GM12801 (cell line): ENCODE results near the gene NEFH.

Experiments
- TF ChIP-seq, protein P1 (sequence below): IDR thresholded peaks from one replicate; pipeline ENCODE4 v1.5.1; 2011; ENCODE audit warnings: control low read depth; ENCODE audit not compliant: insufficient read length; ENCODE audit errors: extremely low read depth

The NEFH gene

GRCh38 chr22:29454276-29454675, 25.7 kb upstream of the NEFH start:
- TF ChIP-seq, protein P1, sequence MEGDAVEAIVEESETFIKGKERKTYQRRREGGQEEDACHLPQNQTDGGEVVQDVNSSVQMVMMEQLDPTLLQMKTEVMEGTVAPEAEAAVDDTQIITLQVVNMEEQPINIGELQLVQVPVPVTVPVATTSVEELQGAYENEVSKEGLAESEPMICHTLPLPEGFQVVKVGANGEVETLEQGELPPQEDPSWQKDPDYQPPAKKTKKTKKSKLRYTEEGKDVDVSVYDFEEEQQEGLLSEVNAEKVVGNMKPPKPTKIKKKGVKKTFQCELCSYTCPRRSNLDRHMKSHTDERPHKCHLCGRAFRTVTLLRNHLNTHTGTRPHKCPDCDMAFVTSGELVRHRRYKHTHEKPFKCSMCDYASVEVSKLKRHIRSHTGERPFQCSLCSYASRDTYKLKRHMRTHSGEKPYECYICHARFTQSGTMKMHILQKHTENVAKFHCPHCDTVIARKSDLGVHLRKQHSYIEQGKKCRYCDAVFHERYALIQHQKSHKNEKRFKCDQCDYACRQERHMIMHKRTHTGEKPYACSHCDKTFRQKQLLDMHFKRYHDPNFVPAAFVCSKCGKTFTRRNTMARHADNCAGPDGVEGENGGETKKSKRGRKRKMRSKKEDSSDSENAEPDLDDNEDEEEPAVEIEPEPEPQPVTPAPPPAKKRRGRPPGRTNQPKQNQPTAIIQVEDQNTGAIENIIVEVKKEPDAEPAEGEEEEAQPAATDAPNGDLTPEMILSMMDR = no peak

GRCh38 chr22:29456211-29456671, 23.8 kb upstream of the NEFH start:
- TF ChIP-seq, protein P1 = no peak

- TF ChIP-seq, protein P1 = no peak
These were observed 22.3 kb upstream of the NEFH start for GRCh38 chr22:29457730-29458129.

DNA sequence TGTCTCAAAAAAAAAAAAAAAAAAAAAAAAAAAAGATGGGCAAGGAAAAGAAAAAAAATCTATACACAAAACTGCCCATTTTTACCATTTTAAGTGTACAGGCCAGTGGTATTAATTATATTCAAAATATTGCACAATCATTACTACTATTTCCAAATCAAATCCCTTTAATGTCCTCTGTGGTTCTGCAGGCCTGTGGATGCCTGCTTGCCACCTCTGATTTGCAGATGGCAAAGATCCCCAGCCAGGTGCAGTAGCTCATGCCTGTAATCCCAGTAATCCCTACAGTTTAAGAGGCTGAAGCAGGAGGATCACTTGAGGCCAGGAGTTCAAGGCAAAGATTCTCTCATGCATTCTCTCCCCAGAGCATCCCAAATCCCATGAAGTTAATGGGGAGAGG, 21.5 kb upstream of the NEFH start:
- TF ChIP-seq, protein P1 = no peak

DNA sequence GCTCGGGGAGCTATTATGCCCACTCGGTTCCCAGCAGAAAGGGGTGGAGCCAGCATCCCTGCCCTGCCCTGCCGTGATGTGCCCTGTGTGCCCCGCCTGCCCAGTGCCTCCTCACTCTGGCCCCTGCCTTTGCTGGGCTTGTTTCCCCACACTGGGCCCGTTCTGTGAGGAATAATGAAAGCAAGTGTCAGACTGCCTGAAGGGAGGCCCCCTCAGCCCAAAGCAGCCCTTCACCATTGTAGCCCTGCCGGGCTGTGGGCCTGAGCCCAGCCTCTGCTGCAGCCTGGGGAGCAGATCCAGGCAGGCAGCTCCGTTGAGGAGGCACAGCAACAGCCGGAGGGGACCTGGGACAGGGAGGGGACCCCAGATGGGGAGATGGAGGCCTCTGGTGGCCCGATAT, 20.2 kb upstream of the NEFH start:
- TF ChIP-seq, protein P1 = no peak

- TF ChIP-seq, protein P1 = no peak
These were observed 18.8 kb upstream of the NEFH start for GRCh38 chr22:29461263-29461662.

GRCh38 chr22:29463629-29464028, 16.4 kb upstream of the NEFH start:
- TF ChIP-seq, protein P1 = no peak

DNA sequence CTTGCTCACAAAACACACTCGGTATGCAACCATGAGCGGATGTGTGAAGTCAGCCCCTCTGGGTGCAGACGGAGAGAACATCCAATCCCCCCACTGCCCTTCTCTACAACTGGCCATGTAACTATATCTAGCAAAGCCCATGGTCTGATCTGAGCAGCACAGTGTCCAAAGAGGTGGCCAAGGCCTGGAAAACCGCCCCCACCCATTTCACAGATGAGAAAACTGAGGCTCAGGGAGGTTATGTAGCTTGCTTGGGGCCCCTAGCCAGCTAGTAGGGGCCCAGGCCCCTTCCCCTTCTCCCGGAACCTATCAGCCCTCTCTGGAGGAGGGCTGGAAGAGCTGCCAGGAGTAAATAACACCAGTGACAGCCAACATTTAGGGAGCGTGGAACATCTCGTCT, 15.4 kb upstream of the NEFH start:
- TF ChIP-seq, protein P1 = no peak
